Endothelial cell of umbilical vein (primary cell): Measurements from ENCODE around the gene ADGRF3. TPM values are rescaled to one million over a fixed set of nuclear protein-coding genes. Genes with fewer than 3 reads are reported as not detected.

ENCODE experiments used
- BruUV-seq: library from RNA; stranded (reverse); fragments of 400-500 nt; replicated peaks from 2 replicates; lab custom pipeline; 2021; lab: Mats Ljungman, UMichigan
- CTCF ChIA-PET: fragments of 300-600, 350-600 bp; sonication (Branson Sonifier 250); formaldehyde crosslinking; loops from one replicate; lab custom pipeline; 2021; ENCODE audit warnings: antibody characterized with exemption, inconsistent platforms; lab: Charles Lee
- POLR2A ChIA-PET: fragments of 300-600, 350-600 bp; sonication (Branson Sonifier 250); formaldehyde crosslinking; loops from one replicate; lab custom pipeline; 2021; ENCODE audit warnings: antibody characterized with exemption, inconsistent platforms; lab: Charles Lee
- DNase-seq: peaks from one replicate; pipeline ENCODE4 v3.0.0-alpha.2; 2011; ENCODE audit warnings: low read depth, low spot score
- FAIRE-seq: peaks from 2 replicates; lab custom pipeline; 2011; peaks lifted over from hg19 to GRCh38; lab: Jason Lieb, UNC
- H2AFZ ChIP-seq: 2 replicates; pipeline ENCODE4 v1.6.0; 2012; ENCODE audit warnings: low read depth, low read length, control low read depth, inconsistent platforms
- H3K27ac ChIP-seq: 2 replicates; pipeline ENCODE4 v1.5.1; 2011; ENCODE audit warnings: low read depth, mild to moderate bottlenecking, control low read depth, low read length, moderate library complexity; ENCODE audit not compliant: insufficient read depth
- H3K27me3 ChIP-seq, 2 experiments: 2 replicates each; pipeline versions ENCODE4 v1.6.0 to v1.6.1; 2011; ENCODE audit warnings: low read length in 2 of 2, mixed read lengths in 1 of 2; ENCODE audit not compliant: control insufficient read depth in 2 of 2, insufficient read depth in 2 of 2
- H3K36me3 ChIP-seq, 2 experiments: 2 replicates in 1 of 2; 3 replicates in 1 of 2; pipeline ENCODE4 v1.5.1; 2011; ENCODE audit warnings: low read length in 2 of 2, mild to moderate bottlenecking in 1 of 2, moderate library complexity in 1 of 2; ENCODE audit not compliant: control insufficient read depth in 2 of 2, insufficient read depth in 2 of 2; ENCODE audit errors: extremely low read depth in 1 of 2
- H3K4me1 ChIP-seq: 3 replicates; pipeline ENCODE4 v1.5.1; 2011; ENCODE audit warnings: mild to moderate bottlenecking, low read length; ENCODE audit not compliant: control insufficient read depth, insufficient read depth; ENCODE audit errors: extremely low read depth
- H3K4me2 ChIP-seq: 2 replicates; pipeline ENCODE4 v1.6.1; 2011; ENCODE audit warnings: low read length, control low read depth, mixed read lengths; ENCODE audit not compliant: insufficient read depth
- H3K4me3 ChIP-seq, 3 experiments: fragments of 200-600 bp in 1 of 3; sonication (generic), shearing (Covaris generic) in 1 of 3; replicated peaks in 1 of 3; 2 replicates each; pipeline ENCODE4 v1.5.1; 2011 to 2016; ENCODE audit warnings: control low read depth in 3 of 3, low read length in 3 of 3, mild to moderate bottlenecking in 2 of 3, inconsistent platforms in 1 of 3, low read depth in 1 of 3, moderate library complexity in 1 of 3; ENCODE audit not compliant: insufficient read depth in 1 of 3
- H3K79me2 ChIP-seq: 2 replicates; pipeline ENCODE4 v1.6.0; 2012; ENCODE audit warnings: low read length, inconsistent platforms; ENCODE audit not compliant: control insufficient read depth, insufficient read depth
- H3K9ac ChIP-seq: replicated peaks from 2 replicates; pipeline ENCODE3; 2011; ENCODE audit warnings: low read length, control low read depth; ENCODE audit not compliant: insufficient read depth; ENCODE audit errors: extremely low read depth
- H3K9me1 ChIP-seq: replicated peaks from 3 replicates; pipeline ENCODE4 v1.6.0; 2011; ENCODE audit warnings: mild to moderate bottlenecking, low read length; ENCODE audit not compliant: control insufficient read depth, insufficient read depth; ENCODE audit errors: extremely low read depth
- H3K9me3 ChIP-seq: replicated peaks from 2 replicates; pipeline ENCODE4 v1.5.1; 2012; ENCODE audit warnings: low read length, inconsistent platforms; ENCODE audit not compliant: control insufficient read depth, insufficient read depth
- H4K20me1 ChIP-seq: replicated peaks from 2 replicates; pipeline ENCODE3; 2011; ENCODE audit warnings: mild to moderate bottlenecking, low read length; ENCODE audit not compliant: control insufficient read depth, insufficient read depth; ENCODE audit errors: extremely low read depth
- EZH2 ChIP-seq: IDR thresholded peaks from 2 replicates; pipeline ENCODE4 v1.6.1; 2012; ENCODE audit warnings: borderline replicate concordance, low read depth, mild to moderate bottlenecking, moderate library complexity, low read length, inconsistent platforms; ENCODE audit not compliant: severe bottlenecking
- FOS ChIP-seq: IDR thresholded peaks from 2 replicates; pipeline ENCODE4 v1.6.1; 2011; ENCODE audit warnings: mild to moderate bottlenecking, low read length, moderate library complexity, borderline replicate concordance; ENCODE audit not compliant: insufficient read depth
- GATA2 ChIP-seq: IDR thresholded peaks from 2 replicates; pipeline ENCODE4 v1.7.0; 2011; ENCODE audit warnings: low read depth, mild to moderate bottlenecking, moderate library complexity, mixed read lengths, low read length; ENCODE audit not compliant: insufficient read length, insufficient read depth
- JUN ChIP-seq: IDR thresholded peaks from 2 replicates; pipeline ENCODE4 v1.6.1; 2011; ENCODE audit warnings: borderline replicate concordance, low read depth; ENCODE audit not compliant: insufficient read length, insufficient read depth
- MYC ChIP-seq: IDR thresholded peaks from one replicate; pipeline ENCODE4 v1.6.1; 2011; ENCODE audit warnings: mild to moderate bottlenecking, low read depth, low read length
- POLR2A ChIP-seq: IDR thresholded peaks from 2 replicates; pipeline ENCODE4 v1.6.1; 2012; ENCODE audit warnings: low read depth, mild to moderate bottlenecking, control low read depth, low read length
- POLR2AphosphoS5 ChIP-seq: IDR thresholded peaks from 2 replicates; pipeline ENCODE4 v1.6.1; 2012; ENCODE audit warnings: low read depth, mild to moderate bottlenecking, control low read depth, low read length, moderate library complexity; ENCODE audit not compliant: insufficient read depth
- dilution Hi-C: fragments of 300-500 bp; cut with MboI; formaldehyde crosslinking; loops from one replicate; pipeline ENCODE4 v1.15.0; 2019; ENCODE audit warnings: low sequenced_read_pairs; ENCODE audit not compliant: extremely low pct_ligation_motif_present
- intact Hi-C: fragments of 100-400 bp; cut with micrococcal nuclease; formaldehyde crosslinking; loops from one replicate; pipeline ENCODE4 v1.10.0; 2022
- polyA plus RNA-seq, 4 experiments: library from polyadenylated mRNA; depleted of rRNA in 3 of 4; stranded (reverse) in 3 of 4; unstranded in 1 of 4; fragments of >200 nt; gene quantifications; 2 replicates each; pipeline versions ENCODE4 v1.2.1 to v1.2.3, GENCODE V29; 2011 to 2012; ENCODE audit warnings: missing spikeins in 1 of 4
- total RNA-seq: library from RNA; stranded (reverse); gene quantifications from 2 replicates; pipeline ENCODE4 v1.2.3, GENCODE V29; 2021
- TF ChIP-seq, protein P1 (sequence below): IDR thresholded peaks from 2 replicates; pipeline ENCODE4 v1.6.1; 2011; ENCODE audit not compliant: insufficient read depth, insufficient read length
- TF ChIP-seq, protein P2 (sequence below), 2 donors: IDR thresholded peaks; 1 replicate in 1 of 2; 2 replicates in 1 of 2; pipeline ENCODE4 v1.5.1; 2011; ENCODE audit warnings: low read length in 2 of 2, mild to moderate bottlenecking in 2 of 2, moderate library complexity in 2 of 2, control low read depth in 1 of 2, inconsistent platforms in 1 of 2, low read depth in 1 of 2; ENCODE audit not compliant: insufficient read depth in 1 of 2; ENCODE audit errors: extremely low read depth in 1 of 2

Gene ADGRF3
- total and polyA plus RNA-seq, 2 donors (not counting 3 experiments of a cell fraction or from before 2014, with no cell fraction given), result 0.21 to 0.73 TPM

DNA sequence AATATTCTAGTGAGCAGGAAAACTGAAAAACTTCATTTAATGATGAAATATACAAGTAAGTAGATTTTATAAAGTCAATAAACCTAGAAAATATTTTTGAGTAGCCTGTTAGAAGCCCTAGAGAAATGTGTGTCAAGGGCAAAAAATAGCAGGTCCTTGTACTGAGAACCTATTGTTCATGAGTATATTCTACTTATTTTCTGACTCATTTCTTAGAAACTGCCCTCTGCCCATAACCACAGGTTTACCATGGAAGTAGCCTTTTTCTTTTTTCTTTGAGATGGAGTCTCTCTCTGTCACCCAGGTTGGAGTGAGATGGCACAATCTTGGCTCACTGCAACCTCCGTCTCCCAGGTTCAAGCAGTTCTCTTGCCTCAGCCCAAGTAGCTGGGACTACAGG, 20.1 kb downstream of the ADGRF3 start:
- Histone ChIP-seq H2AFZ (no peak overlapping the region), H3K27ac (no peak overlapping the region), H3K9ac (no peak overlapping the region), H3K79me2 (no peaks in the 10 kb centered on the region), H3K4me2 (no peak overlapping the region), H3K4me1 (no peaks in the 10 kb centered on the region), H3K9me3 (no peaks in the 10 kb centered on the region), H3K9me1 (no peaks in the 10 kb centered on the region), H3K36me3 (no peaks in the 10 kb centered on the region), H4K20me1 (no peaks in the 10 kb centered on the region), H3K27me3 (no peaks in the 10 kb centered on the region), H3K4me3 (no peak overlapping the region)
- ChIA-PET CTCF (interaction anchor here (0.7 to 2.8 kb wide), 7 partner anchors 10 to 376 kb away, joined by 3 to 10 read pairs (median 3); no protein-coding TSS in a partner anchor), POLR2A (no interaction called here)
- intact Hi-C loops, result no loop called here
- DNase-seq (no peak), FAIRE-seq (no peak)
- BruUV-seq, result no TSS peak
- dilution Hi-C loops, result no loop called here
- TF ChIP-seq FOS, result no peak
- TF ChIP-seq JUN, result no peak
- TF ChIP-seq POLR2AphosphoS5, result no peak
- TF ChIP-seq, protein P1, sequence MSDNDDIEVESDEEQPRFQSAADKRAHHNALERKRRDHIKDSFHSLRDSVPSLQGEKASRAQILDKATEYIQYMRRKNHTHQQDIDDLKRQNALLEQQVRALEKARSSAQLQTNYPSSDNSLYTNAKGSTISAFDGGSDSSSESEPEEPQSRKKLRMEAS, result no peak
- TF ChIP-seq, protein P2, sequence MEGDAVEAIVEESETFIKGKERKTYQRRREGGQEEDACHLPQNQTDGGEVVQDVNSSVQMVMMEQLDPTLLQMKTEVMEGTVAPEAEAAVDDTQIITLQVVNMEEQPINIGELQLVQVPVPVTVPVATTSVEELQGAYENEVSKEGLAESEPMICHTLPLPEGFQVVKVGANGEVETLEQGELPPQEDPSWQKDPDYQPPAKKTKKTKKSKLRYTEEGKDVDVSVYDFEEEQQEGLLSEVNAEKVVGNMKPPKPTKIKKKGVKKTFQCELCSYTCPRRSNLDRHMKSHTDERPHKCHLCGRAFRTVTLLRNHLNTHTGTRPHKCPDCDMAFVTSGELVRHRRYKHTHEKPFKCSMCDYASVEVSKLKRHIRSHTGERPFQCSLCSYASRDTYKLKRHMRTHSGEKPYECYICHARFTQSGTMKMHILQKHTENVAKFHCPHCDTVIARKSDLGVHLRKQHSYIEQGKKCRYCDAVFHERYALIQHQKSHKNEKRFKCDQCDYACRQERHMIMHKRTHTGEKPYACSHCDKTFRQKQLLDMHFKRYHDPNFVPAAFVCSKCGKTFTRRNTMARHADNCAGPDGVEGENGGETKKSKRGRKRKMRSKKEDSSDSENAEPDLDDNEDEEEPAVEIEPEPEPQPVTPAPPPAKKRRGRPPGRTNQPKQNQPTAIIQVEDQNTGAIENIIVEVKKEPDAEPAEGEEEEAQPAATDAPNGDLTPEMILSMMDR (IDR thresholded peaks at IDR 0.05; ENCODE audit: extremely low read depth in 1 of 2, insufficient read depth in 1 of 2, low read depth in 1 of 2, low read length in 2 of 2), result no peak
- no peak for TF ChIP-seq MYC
- no peak for TF ChIP-seq GATA2
- no peak for TF ChIP-seq EZH2
- TF ChIP-seq POLR2A, result no peak
